Lung (tissue), 12 donors: ENCODE data around the gene ZFC3H1. TPM values are rescaled to one million over a fixed set of nuclear protein-coding genes. Genes with fewer than 3 reads are reported as not detected.

Experiments used
- ATAC-seq: fragments of 200-7000 bp; cut with Tn5 transposase; one replicate; pipeline ENCODE4 v1.9.1; 2020; ENCODE audit warnings: moderate number of reproducible peaks; ENCODE audit not compliant: insufficient read depth, low FRiP score
- DNase-seq, 3 donors: peaks; one replicate each; pipeline ENCODE4 v3.0.0-alpha.2; 2013 to 2017
- H3K27ac ChIP-seq, 2 donors: one replicate each; pipeline ENCODE4 v1.5.1; 2013; ENCODE audit warnings: mild to moderate bottlenecking in 2 of 2, moderate library complexity in 2 of 2, control low read depth in 1 of 2, inconsistent platforms in 1 of 2, low read depth in 1 of 2, low read length in 1 of 2
- H3K27me3 ChIP-seq, 3 donors: one replicate each; pipeline ENCODE4 v1.5.1; 2013; ENCODE audit warnings: low read length in 2 of 3; ENCODE audit not compliant: control insufficient read depth in 3 of 3, insufficient read depth in 3 of 3
- H3K36me3 ChIP-seq, 4 donors: one replicate each; pipeline ENCODE4 v1.5.1; 2013; ENCODE audit warnings: low read length in 4 of 4, mild to moderate bottlenecking in 1 of 4, moderate library complexity in 1 of 4; ENCODE audit not compliant: control insufficient read depth in 4 of 4, insufficient read depth in 4 of 4
- H3K4me1 ChIP-seq, 5 donors: one replicate each; pipeline ENCODE4 v1.5.1; 2013; ENCODE audit warnings: low read length in 5 of 5, mild to moderate bottlenecking in 2 of 5, moderate library complexity in 1 of 5; ENCODE audit not compliant: control insufficient read depth in 5 of 5, insufficient read depth in 5 of 5
- H3K4me3 ChIP-seq: one replicate; pipeline ENCODE4 v1.5.1; 2013; ENCODE audit warnings: mild to moderate bottlenecking, control low read depth, moderate library complexity
- H3K9ac ChIP-seq, 2 donors: one replicate each; pipeline ENCODE4 v1.5.1; 2013; ENCODE audit warnings: low read length in 2 of 2, control low read depth in 1 of 2; ENCODE audit not compliant: insufficient read depth in 1 of 2
- H3K9me3 ChIP-seq, 4 donors: one replicate each; pipeline ENCODE4 v1.5.1; 2013; ENCODE audit warnings: low read length in 3 of 4, mild to moderate bottlenecking in 1 of 4, moderate library complexity in 1 of 4; ENCODE audit not compliant: control insufficient read depth in 4 of 4, insufficient read depth in 3 of 4
- CTCF ChIP-seq: IDR thresholded peaks from 2 replicates; pipeline ENCODE4 v1.5.1; 2012; ENCODE audit warnings: mild to moderate bottlenecking; ENCODE audit errors: control extremely low read depth, extremely low read depth
- WGBS, 2 donors: extraction: QIAGEN DNeasy Blood & Tissue Kit; methylation state at CpG; one replicate each; pipeline ENCODE4 v1.1.7; 2013; 5-methylcytosine and 5-hydroxymethylcytosine counted together
- polyA plus RNA-seq, 2 donors: library from polyadenylated mRNA; stranded (reverse); fragments of 200-250 nt; gene quantifications; one replicate each; pipeline ENCODE4 v1.2.1, GENCODE V29; 2013
- total RNA-seq, 2 donors: library from RNA; depleted of rRNA in 1 of 2; stranded (reverse); fragments of >200 nt in 1 of 2; gene quantifications; one replicate each; pipeline ENCODE4 v1.2.1, GENCODE V29; 2014 to 2021
- donor health status: control.
- donor health status: control.
- donor health status: Bipolar disorder and iron deficiency.
- donor health status: healthy.
- donor health status: DM: yes; HTN: yes; CAD: no.

The ZFC3H1 gene
- total and polyA plus RNA-seq, 4 donors, result 15.5 to 107 (median 29.6) TPM

- DNase-seq (no peak), ATAC-seq (no peak)
- Histone ChIP-seq H3K9ac (no peak overlapping the region), H3K36me3 (peaks cover 15 to 51% (median 43%) of the 10 kb centered on the region in 4 donors), H3K9me3 (no peaks in the 10 kb centered on the region), H3K27me3 (no peaks in the 10 kb centered on the region), H3K4me3 (no peak overlapping the region), H3K27ac (no peak overlapping the region), H3K4me1 (no peaks in the 10 kb centered on the region)
- TF ChIP-seq CTCF, result no peak
- WGBS, 2 donors, result 93 to 97% methylated on average over 1 of the region's 1 CpG
Observed at GRCh38 chr12:71621938-71622337, 41.7 kb downstream of the ZFC3H1 start.

DNA sequence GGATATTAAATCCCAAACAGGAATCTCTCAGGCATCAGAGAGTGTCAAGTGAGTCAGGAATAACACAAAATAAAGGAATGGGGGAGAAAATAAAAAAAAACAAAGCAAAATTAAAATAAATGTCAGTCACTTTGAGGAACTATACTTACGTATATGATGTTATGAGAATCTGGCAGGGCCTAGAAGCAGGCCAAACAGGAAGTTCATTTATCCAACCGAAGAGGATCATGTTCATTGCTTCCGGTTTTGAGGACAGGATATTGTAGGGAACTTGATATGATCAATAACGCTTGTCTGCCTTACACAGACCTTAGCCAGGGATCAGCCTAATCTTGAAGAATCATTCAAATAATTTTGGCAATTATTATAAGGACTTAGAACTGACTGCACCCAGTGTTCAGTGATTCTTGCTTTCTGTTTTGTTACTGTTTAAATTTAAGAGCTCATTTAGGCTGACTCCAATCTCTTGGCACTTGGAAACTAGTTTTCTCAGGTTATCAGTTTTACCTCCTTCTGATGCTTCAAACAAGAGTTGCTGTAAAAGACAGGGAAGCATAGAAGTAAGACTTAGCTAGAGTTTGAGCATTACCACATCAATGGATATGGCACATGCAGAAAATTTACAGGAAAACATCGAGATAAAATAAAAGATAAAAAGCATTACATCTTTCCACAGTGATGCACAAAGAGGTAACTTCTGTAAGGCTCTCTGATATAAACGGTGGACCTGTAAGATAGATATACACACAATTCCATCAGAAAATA, 53.4 kb downstream of the ZFC3H1 start:
- Histone ChIP-seq H3K27ac (no peak overlapping the region), H3K27me3 (no peaks in the 10 kb centered on the region), H3K4me3 (no peak overlapping the region), H3K9ac (no peak overlapping the region), H3K4me1 (peaks cover 0 to 2% (median 0%) of the 10 kb centered on the region in 5 donors), H3K36me3 (peaks cover 2 to 51% (median 37%) of the 10 kb centered on the region in 4 donors), H3K9me3 (no peaks in the 10 kb centered on the region)
- TF ChIP-seq CTCF, result no peak
- no peak for DNase-seq
- ATAC-seq, result no peak
- 36 to 59% methylated on average over 6 of the region's 6 CpGs for WGBS, 2 donors

DNA sequence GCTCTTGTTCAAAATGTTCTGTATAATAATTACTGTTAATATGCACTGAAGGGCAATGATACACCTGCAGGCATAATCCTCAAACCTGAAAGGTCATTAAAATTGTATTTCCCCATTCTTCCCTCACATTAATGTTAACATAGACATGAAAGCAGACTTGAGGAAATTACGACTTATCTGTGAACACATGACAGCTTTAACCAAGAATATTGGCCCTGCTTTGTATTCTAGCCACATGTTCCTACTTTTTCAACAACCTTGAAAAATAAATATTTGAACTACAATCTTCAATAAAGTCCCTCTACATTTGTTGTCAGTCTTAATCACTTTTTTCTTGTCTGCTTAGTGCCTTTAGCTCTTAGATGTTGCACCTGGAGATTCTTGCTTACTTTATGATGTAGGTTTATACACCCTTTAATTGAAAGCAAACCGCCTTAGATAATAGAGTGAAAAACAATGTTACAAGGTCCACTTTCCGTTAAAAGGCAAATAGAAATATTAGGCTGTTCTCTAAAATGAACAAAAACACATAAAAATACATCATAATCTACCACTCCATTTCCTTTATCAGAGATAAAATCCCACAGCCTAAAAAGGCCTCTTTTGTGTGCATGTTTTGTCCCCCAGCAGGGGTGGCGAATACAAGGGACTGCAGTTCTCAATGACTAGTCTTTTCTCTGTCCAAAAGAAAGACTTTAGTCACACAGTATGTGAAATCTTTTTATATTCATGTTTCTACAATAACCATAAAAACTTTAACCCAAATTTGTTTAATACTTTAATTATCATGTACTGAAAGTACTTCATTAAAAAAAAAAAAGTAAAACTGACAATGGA, 55.9 kb downstream of the ZFC3H1 start:
- no peak for TF ChIP-seq CTCF
- DNase-seq (no peak), ATAC-seq (no peak)
- Histone ChIP-seq H3K4me3 (no peak overlapping the region), H3K9me3 (no peaks in the 10 kb centered on the region), H3K9ac (no peak overlapping the region), H3K36me3 (peaks cover 2 to 35% (median 26%) of the 10 kb centered on the region in 4 donors), H3K27ac (no peak overlapping the region), H3K27me3 (no peaks in the 10 kb centered on the region), H3K4me1 (peaks cover 0 to 6% (median 0%) of the 10 kb centered on the region in 5 donors)
- WGBS, 2 donors, result 91 to 96% methylated on average over 4 of the region's 4 CpGs
